Activated CD8-positive, alpha-beta memory T cell treated with anti-CD3 and anti-CD28 coated beads, Interleukin-2, amount 50 U/mL, for 1 hour (primary cell): ENCODE measurements around the gene TMEM201.

ENCODE experiments used
- DNase-seq: peaks from one replicate; pipeline ENCODE4 v3.0.0-alpha.2; 2020; ENCODE audit errors: extremely low read depth

TMEM201 gene

GRCh38 chr1:9653491-9654050 is 64.9 kb downstream of the TMEM201 start:
- DNase-seq = no peak

GRCh38 chr1:9654051-9654833 is 65.5 kb downstream of the TMEM201 start:
- no peak for DNase-seq

- DNase-seq = no peak
Measured at GRCh38 chr1:9654834-9655723, 66.4 kb downstream of the TMEM201 start.

GRCh38 chr1:9655836-9656235 is 67.1 kb downstream of the TMEM201 start:
- no peak for DNase-seq

- no peak for DNase-seq
Measured at GRCh38 chr1:9657521-9658032, 68.9 kb downstream of the TMEM201 start.

- DNase-seq = no peak
Measured at GRCh38 chr1:9658199-9658598, 69.5 kb downstream of the TMEM201 start.

GRCh38 chr1:9659328-9659727 is 70.6 kb downstream of the TMEM201 start:
- no peak for DNase-seq

GRCh38 chr1:9663257-9663656 is 74.5 kb downstream of the TMEM201 start:
- DNase-seq = no peak
